Brain microvascular endothelial cell (primary cell): ENCODE measurements around the gene HOOK2.

Source experiments
- DNase-seq: peaks from one replicate; pipeline ENCODE4 v3.0.0-alpha.2; 2020
- H3K27ac ChIP-seq: fragments of 250-450 bp; sonication (Bioruptor Pico); 2 replicates; pipeline ENCODE4 v1.5.1; 2020; ENCODE audit warnings: mild to moderate bottlenecking, moderate library complexity
- H3K27me3 ChIP-seq: fragments of 250-450 bp; sonication (Bioruptor Pico); replicated peaks from 2 replicates; pipeline ENCODE4 v1.5.1; 2020; ENCODE audit warnings: mild to moderate bottlenecking
- H3K36me3 ChIP-seq: fragments of 250-450 bp; sonication (Bioruptor Pico); replicated peaks from 2 replicates; pipeline ENCODE4 v1.5.1; 2020; ENCODE audit warnings: mild to moderate bottlenecking
- H3K4me3 ChIP-seq: 2 replicates; pipeline ENCODE4 v1.5.1; 2011; ENCODE audit warnings: low read depth, mild to moderate bottlenecking, control low read depth, low read length, moderate library complexity
- in situ Hi-C: cut with HindIII; loops from 2 replicates; pipeline ENCODE4 v1.10.0; 2017; ENCODE audit warnings: low sequenced_read_pairs, low pct_ligation_motif_present
- TF ChIP-seq, protein P1 (sequence below): IDR thresholded peaks from 2 replicates; pipeline ENCODE4 v1.5.1; 2011; ENCODE audit warnings: low read depth, mild to moderate bottlenecking, moderate library complexity, low read length, control low read depth, inconsistent platforms; ENCODE audit errors: missing control alignments

HOOK2 gene

DNA sequence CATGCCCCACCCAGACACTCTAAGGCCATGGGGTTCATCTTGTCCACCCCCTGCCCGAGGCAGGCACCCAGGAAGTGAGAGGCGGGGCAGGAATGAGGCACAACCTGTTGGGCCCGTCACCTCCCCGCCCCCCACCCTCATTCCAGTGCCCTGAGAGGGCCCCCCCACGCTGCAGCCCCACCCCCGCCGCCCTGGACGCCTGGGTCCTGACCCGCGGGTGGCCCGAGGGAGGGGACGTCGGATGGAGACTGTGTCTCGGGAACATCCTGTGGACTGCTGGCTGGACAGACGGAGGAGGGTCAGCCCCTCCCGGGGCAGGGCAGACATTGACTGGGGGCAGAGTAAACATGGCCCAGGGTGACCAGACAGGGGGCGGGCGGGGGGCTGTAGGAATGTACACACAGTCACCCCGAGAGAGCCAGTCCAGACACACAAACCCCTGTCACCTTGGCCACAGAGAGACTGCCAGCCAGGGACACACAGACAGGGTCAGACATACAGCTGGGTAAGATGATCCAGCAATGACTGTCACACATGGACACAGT is 8.6 kb upstream of the HOOK2 start:
- DNase-seq = no peak
- TF ChIP-seq, protein P1, sequence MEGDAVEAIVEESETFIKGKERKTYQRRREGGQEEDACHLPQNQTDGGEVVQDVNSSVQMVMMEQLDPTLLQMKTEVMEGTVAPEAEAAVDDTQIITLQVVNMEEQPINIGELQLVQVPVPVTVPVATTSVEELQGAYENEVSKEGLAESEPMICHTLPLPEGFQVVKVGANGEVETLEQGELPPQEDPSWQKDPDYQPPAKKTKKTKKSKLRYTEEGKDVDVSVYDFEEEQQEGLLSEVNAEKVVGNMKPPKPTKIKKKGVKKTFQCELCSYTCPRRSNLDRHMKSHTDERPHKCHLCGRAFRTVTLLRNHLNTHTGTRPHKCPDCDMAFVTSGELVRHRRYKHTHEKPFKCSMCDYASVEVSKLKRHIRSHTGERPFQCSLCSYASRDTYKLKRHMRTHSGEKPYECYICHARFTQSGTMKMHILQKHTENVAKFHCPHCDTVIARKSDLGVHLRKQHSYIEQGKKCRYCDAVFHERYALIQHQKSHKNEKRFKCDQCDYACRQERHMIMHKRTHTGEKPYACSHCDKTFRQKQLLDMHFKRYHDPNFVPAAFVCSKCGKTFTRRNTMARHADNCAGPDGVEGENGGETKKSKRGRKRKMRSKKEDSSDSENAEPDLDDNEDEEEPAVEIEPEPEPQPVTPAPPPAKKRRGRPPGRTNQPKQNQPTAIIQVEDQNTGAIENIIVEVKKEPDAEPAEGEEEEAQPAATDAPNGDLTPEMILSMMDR = no peak
- H3K4me3 ChIP-seq = no peak overlapping the region
- in situ Hi-C loops = no loop called here
- no peaks in the 10 kb centered on the region for H3K36me3 ChIP-seq
- peak overlapping the region; percentile 34 for H3K27ac ChIP-seq
- H3K27me3 ChIP-seq = no peaks in the 10 kb centered on the region

DNA sequence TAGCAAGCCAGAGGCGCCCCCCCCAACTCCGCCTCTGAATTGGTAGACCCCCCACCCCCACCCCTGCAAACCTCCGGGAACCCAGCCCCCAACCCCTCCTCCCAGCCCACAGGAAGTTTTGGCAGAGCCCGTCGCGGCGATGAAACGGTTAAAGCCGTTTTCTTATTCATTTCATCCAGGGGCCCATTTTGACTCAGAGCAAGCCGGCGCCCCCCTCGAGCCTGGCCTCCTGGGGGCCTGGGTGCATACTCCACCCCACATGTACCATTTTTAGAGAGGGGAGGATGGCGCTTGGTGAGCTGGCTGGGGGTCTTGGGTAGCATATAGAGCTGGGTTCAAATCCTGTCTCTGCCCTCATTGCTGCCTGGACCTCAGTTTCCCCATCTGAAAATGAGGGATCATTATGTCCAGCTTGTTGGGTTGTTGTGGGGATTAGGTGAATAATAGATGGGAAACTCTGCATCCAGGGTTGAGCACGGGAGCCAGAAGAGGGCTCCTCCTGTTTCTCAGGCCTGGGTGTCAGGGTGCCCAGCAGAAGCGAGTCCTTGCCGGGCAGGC is 8.0 kb upstream of the HOOK2 start:
- in situ Hi-C loops = no loop called here
- TF ChIP-seq, protein P1 = no peak
- Histone ChIP-seq H3K36me3 (no peaks in the 10 kb centered on the region), H3K4me3 (peak overlapping the region; percentile 48), H3K27ac (peak overlapping the region; percentile 59), H3K27me3 (no peaks in the 10 kb centered on the region)
- no peak for DNase-seq

DNA sequence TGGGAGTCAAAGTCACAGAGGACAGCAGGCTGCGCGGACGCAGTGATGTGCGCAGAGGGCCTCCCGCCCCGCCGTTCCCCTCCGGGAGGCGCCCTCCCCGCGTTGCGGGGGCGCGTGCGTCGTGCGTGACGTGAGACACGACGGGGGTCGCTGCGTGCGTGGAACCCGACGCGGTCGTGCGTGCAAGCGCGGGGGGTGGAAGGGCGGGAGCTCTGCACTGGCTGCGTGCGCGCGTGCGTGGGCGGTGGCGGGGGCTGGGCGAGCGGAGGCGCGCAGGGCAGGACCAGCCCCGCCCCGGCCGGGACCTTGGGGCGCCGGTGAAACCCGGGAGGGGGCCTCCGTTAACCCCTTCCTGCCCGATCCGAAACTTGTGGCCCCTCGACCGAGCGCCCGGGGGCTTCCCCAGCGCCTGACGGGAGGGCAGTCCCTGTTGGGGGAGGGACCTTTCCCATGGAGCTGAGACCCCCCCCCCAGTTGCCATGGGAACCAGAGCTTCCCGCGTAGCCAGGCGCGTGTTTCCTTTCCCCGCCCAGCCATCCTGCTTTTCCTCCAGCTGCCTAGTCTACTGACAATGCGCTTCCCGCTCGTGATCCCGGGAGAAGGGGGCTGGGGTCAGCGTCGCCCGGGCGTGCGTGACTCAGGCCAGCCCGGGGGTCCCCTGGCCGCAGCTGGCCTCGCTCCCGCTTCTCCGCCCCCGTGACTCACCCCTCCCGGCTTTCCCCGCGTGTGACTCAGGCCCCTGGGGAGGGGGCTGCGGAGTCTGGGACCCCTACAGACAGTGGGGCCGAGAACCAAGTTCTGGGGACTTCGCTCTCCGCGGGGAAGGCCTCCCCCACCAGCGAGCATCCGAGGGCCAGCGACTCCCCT is 7.3 kb upstream of the HOOK2 start:
- H3K36me3 ChIP-seq = no peaks in the 10 kb centered on the region
- DNase-seq = peak; percentile 65
- peak overlapping the region; percentile 48 for H3K4me3 ChIP-seq
- peak overlapping the region; percentile 59 for H3K27ac ChIP-seq
- H3K27me3 ChIP-seq = no peaks in the 10 kb centered on the region
- TF ChIP-seq, protein P1 = no peak
- in situ Hi-C loops = no loop called here

DNA sequence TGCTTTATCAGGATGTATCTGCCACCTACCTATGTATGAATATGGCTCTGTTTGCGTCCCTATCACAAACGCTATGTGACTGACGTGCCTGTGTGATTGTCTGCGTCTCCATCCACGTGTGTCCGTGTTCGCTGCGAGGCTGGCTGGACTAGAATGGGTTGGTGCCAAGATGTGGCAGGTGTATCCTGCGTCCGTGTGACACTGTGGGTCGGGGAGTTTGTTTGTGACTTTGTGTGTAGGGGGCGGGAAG is 6.7 kb upstream of the HOOK2 start:
- TF ChIP-seq, protein P1 = no peak
- Histone ChIP-seq H3K4me3 (peak overlapping the region; percentile 48), H3K36me3 (no peaks in the 10 kb centered on the region), H3K27ac (peak overlapping the region; percentile 59), H3K27me3 (no peaks in the 10 kb centered on the region)
- no peak for DNase-seq
- in situ Hi-C loops = no loop called here

DNA sequence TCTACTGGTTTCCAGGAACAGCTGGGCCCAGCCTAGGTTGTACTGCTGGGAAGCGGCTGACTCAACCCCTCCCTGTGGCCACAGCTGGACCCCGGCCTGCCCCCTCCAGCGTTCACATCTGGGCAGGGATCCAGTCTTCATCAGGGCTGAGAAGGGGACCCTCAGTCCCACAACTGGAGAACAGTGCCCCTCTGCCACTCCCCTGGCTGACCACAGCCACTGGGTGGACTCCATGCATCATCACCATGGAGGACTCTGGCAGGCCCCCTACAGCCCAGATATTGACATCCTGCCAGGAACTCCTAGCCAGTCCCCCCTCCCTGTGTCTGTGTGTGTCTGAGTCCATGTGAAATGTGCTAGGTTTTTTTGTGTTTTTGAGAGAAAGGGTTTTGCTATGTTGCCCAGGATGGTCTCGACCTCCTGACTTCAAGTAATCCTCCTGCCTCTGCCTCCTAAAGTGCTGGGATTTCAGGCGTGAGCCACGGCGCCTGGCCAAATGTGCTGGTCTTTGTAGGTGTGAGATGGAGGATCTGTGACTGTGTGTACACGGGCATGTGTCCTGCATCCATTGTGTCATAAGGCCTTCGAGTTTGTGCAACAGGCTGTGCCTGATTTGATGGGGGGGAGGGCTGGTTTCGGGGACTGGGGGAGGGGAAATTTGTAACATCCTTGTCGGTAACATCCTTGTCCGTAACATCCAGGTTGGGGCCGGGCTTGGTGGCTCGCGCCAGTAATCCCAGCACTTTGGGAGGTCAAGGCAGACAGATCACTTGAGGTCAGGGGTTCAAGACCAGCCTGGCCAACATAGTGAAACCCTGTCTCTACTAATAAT is 4.0 kb upstream of the HOOK2 start:
- Histone ChIP-seq H3K4me3 (peak overlapping the region; percentile 66), H3K27me3 (no peaks in the 10 kb centered on the region), H3K36me3 (no peaks in the 10 kb centered on the region), H3K27ac (peak overlapping the region; percentile 93)
- in situ Hi-C loops = no loop called here
- peak; percentile 79 for DNase-seq
- TF ChIP-seq, protein P1 = peak; percentile 37
